NOMO-1 (cell line): ENCODE measurements around the gene ATP5IF1.

Experiments
- DNase-seq, 2 experiments: peaks; one replicate each; lab custom pipeline; 2025; ENCODE audit not compliant: unreplicated experiment in 2 of 2; lab: John Stamatoyannopoulos, UW

The ATP5IF1 gene

DNA sequence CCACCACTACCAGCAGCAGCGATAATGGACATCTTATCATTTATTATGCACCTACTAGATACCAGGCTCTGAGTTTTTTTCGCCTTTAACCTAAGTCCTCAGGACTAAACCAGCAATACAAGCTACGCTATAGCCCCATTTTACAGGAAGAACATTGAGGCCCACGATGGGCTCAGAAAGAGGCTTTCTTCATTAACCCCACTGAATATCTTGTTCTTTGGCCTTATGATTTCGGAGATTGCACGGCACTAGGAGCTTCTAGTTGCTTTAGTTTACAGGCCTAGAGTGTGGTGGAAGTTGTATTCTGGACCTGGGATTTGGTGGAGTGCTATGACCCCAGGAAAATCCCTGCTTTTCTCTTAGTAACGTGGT lies 24.9 kb downstream of the ATP5IF1 start:
- DNase-seq = no peak

DNA sequence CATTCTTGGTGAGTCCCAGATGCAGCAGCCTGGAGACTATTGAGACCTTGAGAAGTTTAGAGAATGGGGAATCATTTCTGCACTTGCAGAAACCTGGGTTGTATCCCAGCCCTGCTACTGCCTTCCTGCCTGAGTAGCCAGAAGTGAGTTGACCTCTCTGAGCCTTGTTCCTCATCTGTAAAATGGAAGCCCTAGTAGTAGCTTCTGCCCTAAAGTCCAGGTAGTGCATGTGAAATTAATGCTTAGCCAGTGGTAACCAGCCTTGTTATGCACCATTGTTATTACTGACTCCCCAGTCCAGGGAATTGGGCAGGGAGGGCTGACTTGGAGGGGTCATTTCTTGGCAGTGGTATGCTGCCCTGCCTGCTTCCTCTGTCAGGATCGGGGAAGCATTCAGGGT lies 29.0 kb downstream of the ATP5IF1 start:
- no peak for DNase-seq

DNA sequence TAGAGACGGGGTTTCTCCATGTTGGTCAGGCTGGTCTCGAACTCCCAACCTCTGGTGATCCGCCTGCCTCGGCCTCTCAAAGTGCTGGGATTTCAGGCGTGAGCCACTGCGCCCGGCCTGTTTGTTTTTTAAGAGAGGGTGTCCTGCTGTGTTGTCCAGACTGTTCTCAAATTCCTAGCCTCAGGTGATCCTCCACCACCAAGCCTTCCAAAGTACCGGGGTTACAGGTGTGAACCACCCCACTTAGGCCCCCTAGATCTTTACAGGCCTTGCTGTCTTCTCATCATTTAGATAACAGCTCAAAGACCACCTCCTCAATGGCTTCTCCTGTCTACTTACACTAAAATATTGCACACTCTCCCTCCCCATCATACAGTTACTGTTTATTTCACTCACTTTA lies 29.7 kb downstream of the ATP5IF1 start:
- no peak for DNase-seq

- no peak for DNase-seq
Measured at GRCh38 chr1:28266920-28267322, 31.0 kb downstream of the ATP5IF1 start.

DNA sequence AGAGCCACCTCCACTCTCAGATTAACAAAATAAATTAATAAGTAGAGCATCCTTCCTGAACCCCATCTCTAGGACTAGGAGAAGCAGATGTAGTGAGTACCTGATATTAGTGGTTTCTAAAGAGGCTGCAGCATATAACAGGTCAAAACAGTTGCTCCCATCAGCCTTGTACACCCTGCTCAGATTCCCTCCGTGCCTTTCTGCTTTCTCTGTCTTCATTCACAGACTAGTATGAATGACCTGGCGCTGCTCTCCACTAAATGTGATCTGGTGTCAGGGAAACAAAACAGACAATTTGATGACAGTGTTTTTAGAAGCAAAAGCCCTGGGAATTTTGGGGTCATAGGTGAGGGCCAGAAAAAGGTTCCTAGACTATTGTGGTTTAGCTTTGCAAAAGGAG lies 31.7 kb downstream of the ATP5IF1 start:
- DNase-seq = no peak

- no peak for DNase-seq
Measured at GRCh38 chr1:28269529-28269928, 33.6 kb downstream of the ATP5IF1 start.

DNA sequence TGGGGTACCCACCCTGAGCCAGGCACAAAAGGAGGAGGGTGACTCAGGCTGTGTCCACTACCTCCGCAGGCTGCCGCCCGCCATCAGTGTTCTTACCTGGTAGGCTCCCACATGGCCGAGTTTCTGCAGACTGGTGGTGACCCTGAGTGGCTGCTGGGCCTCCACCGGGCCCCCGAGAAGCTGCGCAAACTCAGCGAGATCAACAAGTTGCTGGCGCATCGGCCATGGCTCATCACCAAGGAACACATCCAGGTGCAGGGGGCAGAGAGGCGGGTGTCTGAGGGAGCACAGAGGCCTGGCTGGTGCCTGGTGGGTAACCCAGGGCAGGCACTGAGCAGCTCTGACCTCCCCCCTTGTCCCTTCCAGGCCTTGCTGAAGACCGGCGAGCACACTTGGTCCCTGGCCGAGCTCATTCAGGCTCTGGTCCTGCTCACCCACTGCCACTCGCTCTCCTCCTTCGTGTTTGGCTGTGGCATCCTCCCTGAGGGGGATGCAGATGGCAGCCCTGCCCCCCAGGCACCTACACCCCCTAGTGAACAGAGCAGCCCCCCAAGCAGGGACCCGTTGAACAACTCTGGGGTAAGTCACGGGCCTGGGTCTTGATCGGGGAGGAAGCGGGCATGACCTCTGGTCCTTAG lies 36.4 kb downstream of the ATP5IF1 start:
- no peak for DNase-seq

GRCh38 chr1:28273216-28273860 lies 37.4 kb downstream of the ATP5IF1 start:
- no peak for DNase-seq

DNA sequence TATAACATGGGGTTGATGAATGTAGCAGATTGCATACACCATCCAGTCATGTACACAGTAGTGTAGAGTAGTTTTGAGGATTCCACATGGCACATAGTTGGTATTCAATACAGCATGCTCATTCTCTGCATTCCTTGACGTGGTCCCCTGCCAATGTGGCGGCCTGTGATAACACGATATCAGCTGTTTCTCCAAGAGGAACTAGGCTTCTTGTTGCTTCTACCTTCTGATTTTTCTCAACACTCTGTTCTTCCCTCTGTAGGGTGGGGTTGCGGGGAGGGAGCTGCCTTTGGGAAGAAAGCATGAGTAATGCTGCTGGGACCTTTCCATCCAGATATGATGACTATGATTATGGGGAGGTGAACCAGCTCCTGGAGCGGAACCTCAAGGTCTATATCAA lies 42.8 kb downstream of the ATP5IF1 start:
- DNase-seq = no peak

GRCh38 chr1:28279721-28280120 lies 43.8 kb downstream of the ATP5IF1 start:
- no peak for DNase-seq

- DNase-seq = no peak
Measured at GRCh38 chr1:28280501-28280900, 44.6 kb downstream of the ATP5IF1 start.

DNA sequence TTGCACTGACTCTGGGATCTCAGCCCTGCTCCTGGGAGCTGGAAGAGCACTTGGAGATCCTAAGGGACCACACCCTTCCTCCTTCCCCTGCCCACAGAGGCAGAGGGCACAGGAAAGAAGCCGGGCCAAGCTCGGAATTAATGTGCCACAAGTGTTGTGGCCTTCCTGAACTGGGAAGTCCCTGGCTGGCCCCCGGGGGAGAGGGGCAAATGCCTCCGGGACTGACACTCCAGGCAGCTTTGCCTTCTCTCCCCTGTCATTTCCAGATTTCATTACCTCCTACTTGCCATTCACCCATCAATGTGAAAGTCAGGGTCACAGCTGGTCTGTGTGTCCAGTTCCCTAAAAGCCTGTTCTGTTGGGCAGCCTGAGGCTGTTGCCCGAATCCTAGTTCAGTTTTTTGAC lies 45.1 kb downstream of the ATP5IF1 start:
- no peak for DNase-seq

- DNase-seq = no peak
Measured at GRCh38 chr1:28281608-28282425, 45.9 kb downstream of the ATP5IF1 start.

DNA sequence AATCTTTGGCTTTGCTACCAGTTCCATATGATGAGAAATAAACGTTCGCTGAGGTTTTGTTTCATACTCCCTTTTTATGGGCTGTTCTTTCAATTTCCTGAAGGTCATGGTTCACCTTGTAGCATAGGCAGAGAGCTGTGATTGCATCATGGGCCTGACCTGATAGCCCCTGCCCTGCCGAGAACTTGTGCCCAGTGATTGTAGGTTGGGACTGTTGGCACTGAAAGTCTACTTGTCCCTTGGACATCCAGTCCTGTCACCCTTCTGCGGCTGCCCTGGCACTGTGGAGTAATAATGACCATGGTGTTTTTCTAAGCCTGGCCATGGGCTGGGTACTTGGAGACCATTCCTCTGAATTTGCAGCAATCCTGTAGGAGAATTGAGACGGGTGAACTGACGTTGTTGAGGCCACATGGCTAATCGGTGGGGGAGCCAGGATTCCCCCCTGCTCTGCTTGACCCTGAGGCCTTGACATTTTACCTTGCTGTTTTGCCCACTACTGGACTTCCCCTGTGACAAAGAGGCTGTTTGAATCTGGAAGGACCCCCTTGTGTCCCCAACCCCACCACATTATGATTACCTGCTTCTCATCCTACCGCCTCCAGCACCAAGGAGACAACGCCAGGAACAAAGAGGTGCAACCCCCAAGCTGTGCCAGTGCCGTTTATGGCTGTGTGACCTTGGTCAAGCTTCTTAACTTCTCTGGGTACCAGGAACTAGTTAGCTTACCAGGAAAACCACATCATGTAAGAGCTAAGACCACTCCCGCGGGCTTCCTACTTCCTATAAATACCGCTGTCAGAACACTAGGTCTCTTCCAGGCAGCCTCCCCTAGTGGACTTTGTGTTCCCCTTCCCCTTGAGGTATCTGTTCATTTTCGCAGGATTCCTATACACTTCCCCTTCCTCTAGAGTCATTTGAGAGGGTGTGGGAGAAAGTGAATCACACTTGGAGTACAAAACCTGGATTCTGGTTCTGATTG lies 46.8 kb downstream of the ATP5IF1 start:
- peak in 1 of 2 experiments; percentile 49 for DNase-seq

- DNase-seq = peak; percentile 20 to 56
Measured at GRCh38 chr1:28286111-28286510, 50.2 kb downstream of the ATP5IF1 start.
